NCI-H774 (cell line): ENCODE results near the gene AP1G2.

Experiments used
- DNase-seq: peaks from one replicate; lab custom pipeline; 2025; lab: John Stamatoyannopoulos, UW

AP1G2 gene

GRCh38 chr14:23570806-23571483, 3.4 kb upstream of the AP1G2 start:
- DNase-seq = no peak

- DNase-seq = no peak
These were observed 2.0 kb upstream of the AP1G2 start for GRCh38 chr14:23569443-23570151.

GRCh38 chr14:23568600-23569331, 1.2 kb upstream of the AP1G2 start:
- DNase-seq = no peak

GRCh38 chr14:23568021-23568599, 519 bp upstream of the AP1G2 start:
- no peak for DNase-seq

GRCh38 chr14:23566778-23567185, 809 bp downstream of the AP1G2 start:
- no peak for DNase-seq

- DNase-seq = no peak
These were observed 1.3 kb downstream of the AP1G2 start for GRCh38 chr14:23566112-23566777.

GRCh38 chr14:23565626-23566025, 2.0 kb downstream of the AP1G2 start:
- no peak for DNase-seq

GRCh38 chr14:23564876-23565275, 2.7 kb downstream of the AP1G2 start:
- DNase-seq = no peak

- no peak for DNase-seq
These were observed 3.3 kb downstream of the AP1G2 start for GRCh38 chr14:23564181-23564812.

- no peak for DNase-seq
These were observed 4.0 kb downstream of the AP1G2 start for GRCh38 chr14:23563473-23564180.

GRCh38 chr14:23562822-23563472, 4.6 kb downstream of the AP1G2 start:
- peak; percentile 9 for DNase-seq

- no peak for DNase-seq
These were observed 5.4 kb downstream of the AP1G2 start for GRCh38 chr14:23561873-23562821.

- DNase-seq = no peak
These were observed 6.3 kb downstream of the AP1G2 start for GRCh38 chr14:23561259-23561658.

GRCh38 chr14:23559926-23560520, 7.6 kb downstream of the AP1G2 start:
- DNase-seq = no peak

- DNase-seq = peak; percentile 23
These were observed 8.3 kb downstream of the AP1G2 start for GRCh38 chr14:23559010-23559925.

GRCh38 chr14:23558346-23559009, 9.1 kb downstream of the AP1G2 start:
- no peak for DNase-seq

- no peak for DNase-seq
These were observed 9.6 kb downstream of the AP1G2 start for GRCh38 chr14:23557946-23558345.
